ENCODE data around the gene SCART1. TPM values are rescaled to one million over a fixed set of nuclear protein-coding genes. Genes with fewer than 3 reads are reported as not detected.

SCART1 gene
- total RNA-seq, 4 donors from 2014 or later = 1.8 to 5.5 (median 2.0) TPM

DNA sequence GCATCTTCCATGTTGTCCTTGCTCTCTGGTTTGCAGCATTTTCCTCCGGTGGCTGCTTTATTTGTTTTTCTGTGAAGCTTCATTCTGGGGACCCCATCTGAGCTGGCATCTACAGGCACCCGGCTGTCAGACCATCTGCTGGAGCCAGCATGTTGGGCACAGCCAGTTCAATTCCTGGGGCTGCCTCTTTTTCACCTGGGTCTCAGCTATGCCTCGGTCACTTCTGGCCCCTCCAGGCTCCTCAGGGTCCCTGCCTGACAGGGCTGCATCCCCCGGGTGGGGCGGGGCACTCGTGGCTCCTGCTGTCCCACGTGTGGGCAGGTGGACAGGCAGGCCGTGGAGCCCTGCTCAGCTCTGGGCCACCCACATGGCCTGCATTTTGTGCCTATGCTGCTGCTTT lies 8.1 kb downstream of the SCART1 start:
- TF ChIP-seq, protein P1, sequence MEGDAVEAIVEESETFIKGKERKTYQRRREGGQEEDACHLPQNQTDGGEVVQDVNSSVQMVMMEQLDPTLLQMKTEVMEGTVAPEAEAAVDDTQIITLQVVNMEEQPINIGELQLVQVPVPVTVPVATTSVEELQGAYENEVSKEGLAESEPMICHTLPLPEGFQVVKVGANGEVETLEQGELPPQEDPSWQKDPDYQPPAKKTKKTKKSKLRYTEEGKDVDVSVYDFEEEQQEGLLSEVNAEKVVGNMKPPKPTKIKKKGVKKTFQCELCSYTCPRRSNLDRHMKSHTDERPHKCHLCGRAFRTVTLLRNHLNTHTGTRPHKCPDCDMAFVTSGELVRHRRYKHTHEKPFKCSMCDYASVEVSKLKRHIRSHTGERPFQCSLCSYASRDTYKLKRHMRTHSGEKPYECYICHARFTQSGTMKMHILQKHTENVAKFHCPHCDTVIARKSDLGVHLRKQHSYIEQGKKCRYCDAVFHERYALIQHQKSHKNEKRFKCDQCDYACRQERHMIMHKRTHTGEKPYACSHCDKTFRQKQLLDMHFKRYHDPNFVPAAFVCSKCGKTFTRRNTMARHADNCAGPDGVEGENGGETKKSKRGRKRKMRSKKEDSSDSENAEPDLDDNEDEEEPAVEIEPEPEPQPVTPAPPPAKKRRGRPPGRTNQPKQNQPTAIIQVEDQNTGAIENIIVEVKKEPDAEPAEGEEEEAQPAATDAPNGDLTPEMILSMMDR (IDR thresholded peaks at IDR 0.05; ENCODE audit: low read depth) = no peak

DNA sequence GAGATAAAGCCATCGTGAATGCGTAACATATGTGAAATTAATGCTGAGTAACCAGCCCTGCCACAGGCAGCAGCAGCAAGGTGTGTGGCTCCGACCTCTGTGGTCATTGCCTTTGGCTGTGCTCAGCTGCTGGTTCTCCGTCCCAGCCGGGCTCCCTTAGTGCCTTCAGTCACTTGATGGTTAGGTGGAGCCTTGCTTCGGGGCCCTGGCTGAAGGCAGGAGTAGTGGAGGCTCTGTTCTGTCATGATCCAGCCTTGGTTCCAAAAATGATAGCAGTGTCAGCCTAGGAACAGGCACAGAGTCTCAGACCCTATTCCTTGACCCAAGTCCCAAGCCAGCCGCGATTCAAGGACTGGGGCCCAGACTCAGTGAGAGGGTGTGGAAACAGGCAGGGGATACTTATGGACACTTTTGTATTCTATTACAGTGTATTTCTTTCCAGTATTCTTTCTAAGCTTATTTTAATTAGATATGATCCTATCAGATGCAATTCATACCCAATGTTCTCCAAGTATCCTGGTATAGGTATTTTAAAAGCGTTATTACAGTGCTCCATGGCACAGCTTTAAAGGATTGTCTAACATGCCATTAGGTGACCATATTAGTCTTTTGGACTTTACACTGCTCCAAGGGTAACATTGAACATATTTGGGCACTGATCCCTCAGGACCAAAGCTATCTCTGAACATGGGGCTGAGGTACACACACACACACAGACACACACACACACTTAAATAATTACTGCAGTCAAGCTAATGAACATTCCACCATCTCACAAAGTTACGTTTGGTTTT lies 9.0 kb downstream of the SCART1 start:
- TF ChIP-seq, protein P1 (IDR thresholded peaks at IDR 0.05; ENCODE audit: low read depth) = no peak

DNA sequence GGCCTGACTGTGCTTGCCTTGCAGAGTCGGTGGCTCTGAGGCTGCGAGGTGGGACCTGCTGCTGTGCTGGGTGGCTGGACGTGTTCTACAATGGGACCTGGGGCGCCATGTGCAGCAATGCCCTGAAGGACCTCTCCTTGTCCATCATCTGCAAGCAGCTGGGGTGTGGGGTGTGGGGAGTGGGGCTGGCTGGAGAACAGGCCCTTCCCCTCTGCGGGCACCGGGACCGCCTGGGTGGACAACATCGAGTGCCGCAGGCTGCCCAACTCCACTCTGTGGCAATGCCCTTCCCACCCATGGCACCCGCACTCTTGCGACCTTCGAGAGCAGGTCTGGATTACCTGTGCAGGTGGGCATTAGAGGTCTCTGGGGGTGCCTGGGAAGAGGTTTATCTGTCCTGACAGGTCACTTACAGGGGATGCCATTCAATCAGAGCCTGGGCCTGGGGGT lies 10.9 kb downstream of the SCART1 start:
- TF ChIP-seq, protein P1 (IDR thresholded peaks at IDR 0.05; ENCODE audit: low read depth) = no peak

DNA sequence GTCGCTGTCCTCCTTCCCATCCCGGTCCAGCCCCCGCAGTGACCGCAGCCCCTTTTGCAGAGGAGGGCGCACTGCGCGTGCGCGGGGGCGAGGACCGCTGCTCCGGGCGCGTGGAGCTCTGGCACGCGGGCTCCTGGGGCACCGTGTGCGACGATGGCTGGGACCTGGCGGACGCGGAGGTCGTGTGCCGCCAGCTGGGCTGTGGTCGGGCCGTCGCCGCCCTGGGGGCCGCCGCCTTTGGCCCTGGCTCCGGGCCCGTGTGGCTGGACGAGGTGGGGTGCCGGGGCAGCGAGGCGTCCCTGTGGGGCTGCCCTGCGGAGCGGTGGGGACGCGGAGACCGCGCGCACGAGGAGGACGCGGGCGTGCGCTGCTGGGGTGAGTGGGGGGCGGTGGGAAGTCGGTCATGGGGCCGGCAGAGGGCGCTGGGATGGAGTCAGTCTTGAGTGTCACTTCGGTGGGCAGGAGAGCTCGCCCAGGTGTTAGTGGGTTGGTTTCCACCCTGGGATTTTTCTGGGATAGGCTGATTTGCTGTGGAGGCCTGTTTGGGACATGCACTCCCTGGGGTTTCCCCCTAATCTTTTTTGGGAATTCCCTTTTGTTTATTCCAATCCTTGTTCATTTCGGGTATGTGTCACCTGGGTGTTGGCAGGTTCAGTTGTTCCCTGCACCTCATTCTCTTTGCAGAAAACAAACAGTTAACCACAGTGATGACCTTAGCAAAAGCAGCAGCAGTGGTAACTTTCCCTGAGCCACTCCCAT lies 11.6 kb downstream of the SCART1 start:
- TF ChIP-seq, protein P1 (IDR thresholded peaks at IDR 0.05; ENCODE audit: low read depth) = no peak

DNA sequence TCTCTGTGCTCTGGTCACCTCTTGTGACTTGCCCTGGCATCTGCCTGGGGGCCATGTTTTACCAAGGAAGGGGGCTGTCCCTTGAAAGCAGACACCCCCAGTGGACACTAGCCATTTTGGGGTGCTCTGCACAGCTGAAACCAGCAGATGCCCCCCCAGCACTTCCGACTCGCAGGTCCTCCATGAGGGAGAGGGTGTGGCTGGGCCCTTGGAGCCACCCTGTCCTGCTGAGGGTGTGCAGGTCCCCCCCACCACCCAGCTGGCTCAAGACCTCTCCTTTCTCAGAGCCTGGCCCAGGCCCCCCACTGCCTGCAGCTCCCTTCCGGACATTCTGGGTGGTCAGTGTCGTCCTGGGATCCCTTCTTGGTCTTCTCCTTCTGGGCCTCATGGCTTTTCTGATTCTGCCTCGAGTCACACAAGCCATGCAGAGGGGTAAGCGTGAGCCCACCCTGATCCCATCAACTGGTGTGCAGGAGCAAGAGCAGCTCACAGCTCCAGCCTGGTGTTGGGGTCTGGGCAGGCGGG lies 12.3 kb downstream of the SCART1 start:
- TF ChIP-seq, protein P1 (IDR thresholded peaks at IDR 0.05; ENCODE audit: low read depth) = no peak

DNA sequence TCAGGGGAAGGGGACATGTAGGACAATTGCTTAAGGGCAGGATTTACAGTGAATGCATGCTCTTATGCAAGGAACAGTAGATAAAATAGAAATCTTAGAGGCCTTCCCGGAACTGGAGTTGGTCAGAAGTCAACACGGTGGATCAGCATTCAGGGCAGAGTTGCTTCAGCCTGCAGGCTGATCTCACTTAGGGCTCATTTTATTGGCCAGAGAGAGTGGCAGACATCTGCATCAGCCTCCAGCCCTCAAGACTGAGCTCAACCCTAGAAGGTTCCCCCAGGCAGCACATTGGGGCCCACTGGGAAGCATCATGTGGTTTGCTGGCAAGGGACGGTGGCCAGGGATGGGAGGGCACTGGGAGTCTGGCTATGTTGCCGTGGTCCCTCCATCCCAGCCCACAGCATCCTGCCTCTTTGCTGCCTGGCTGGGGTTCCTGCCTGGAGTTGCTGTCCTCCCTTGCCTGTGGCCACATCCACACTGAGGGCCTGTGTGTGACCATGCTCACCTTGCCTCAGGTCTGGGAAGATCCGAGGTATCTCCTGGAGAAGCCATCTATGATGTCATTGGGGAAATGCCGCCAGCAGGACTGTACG lies 13.0 kb downstream of the SCART1 start:
- TF ChIP-seq, protein P1 (IDR thresholded peaks at IDR 0.05; ENCODE audit: low read depth) = no peak
